ENCODE measurements around the gene EFNA3. TPM values are rescaled to one million over a fixed set of nuclear protein-coding genes. Genes with fewer than 3 reads are reported as not detected.

Gene EFNA3
- total and polyA plus RNA-seq, 2 of the 4 experiments (the other 2 are of a cell fraction), result 0.72 to 1.6 TPM

DNA sequence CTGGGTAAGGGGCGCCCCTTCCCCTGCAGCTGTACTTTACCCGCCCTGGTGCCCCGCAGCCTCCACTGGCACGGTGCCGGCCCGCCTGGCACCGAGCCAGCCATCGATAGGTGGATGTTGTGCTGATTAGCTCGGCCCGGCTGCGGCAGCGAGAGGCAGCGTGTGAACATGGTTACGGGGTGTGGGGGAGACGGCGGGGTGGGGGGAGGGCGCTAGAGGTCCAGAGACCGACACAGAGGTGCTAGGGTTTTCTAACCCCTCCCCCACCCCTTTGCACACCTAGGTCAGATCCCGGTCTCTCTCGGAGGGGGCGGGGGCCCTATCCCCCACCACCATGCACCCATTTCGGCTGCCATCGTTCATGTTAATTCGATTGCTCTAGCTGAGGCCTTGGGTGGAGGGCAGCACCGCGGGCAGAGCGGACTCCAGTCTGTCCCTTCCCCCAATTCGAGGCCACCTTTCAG is 8.4 kb upstream of the EFNA3 start:
- Histone ChIP-seq H3K4me3 (ENCODE audit: insufficient read depth, low read depth, low read length) (no peak overlapping the region), H3K56ac (ENCODE audit: extremely low read depth, insufficient read depth, low read length) (no peak overlapping the region), H3K27ac (ENCODE audit: insufficient read depth, low read length) (no peak overlapping the region), H2BK15ac (ENCODE audit: low read depth, low read length) (no peak overlapping the region), H3K9ac (ENCODE audit: low read depth, low read length) (no peak overlapping the region), H2BK5ac (ENCODE audit: low read depth, low read length, poor library complexity, severe bottlenecking) (no peak overlapping the region), H3K14ac (replicated peaks; ENCODE audit: low read depth, low read length) (no peak overlapping the region), H3K23ac (ENCODE audit: low read depth, low read length) (no peak overlapping the region), H3K36me3 (ENCODE audit: control insufficient read depth, insufficient read depth, low read length) (peaks cover 21% of the 10 kb centered on the region; the same call in 1 of the 2 replicates), H3K9me1 (ENCODE audit: insufficient read depth, low read length) (peaks cover 8% of the 10 kb centered on the region; the same call in 1 of the 2 replicates), H4K20me1 (ENCODE audit: insufficient read depth, low read length) (peaks cover 4% of the 10 kb centered on the region; the same call in 1 of the 2 replicates), H4K8ac (ENCODE audit: low read depth in 2 of 2, low read length in 2 of 2) (peak overlapping the region in 1 of 2 experiments; percentile 69; a peak in 1 of 4 replicates), H3K9me3 (ENCODE audit: control insufficient read depth, insufficient read depth, low read length) (no peaks in the 10 kb centered on the region), H3K18ac (ENCODE audit: low read depth, low read length) (no peak overlapping the region), H4K5ac (ENCODE audit: low read depth, low read length) (no peak overlapping the region), H2AK9ac (replicated peaks; ENCODE audit: low read depth, low read length, poor library complexity) (peak overlapping the region; percentile 89), H3K27me3 (ENCODE audit: control insufficient read depth, insufficient read depth, low read length) (peaks cover 14% of the 10 kb centered on the region), H3K79me1 (ENCODE audit: low read depth in 1 of 2, low read length in 2 of 2) (peaks cover 0 to 5% of the 10 kb centered on the region in 2 experiments; a peak in 2 of 4 replicates), H3K4me1 (ENCODE audit: control insufficient read depth, insufficient read depth, low read length) (peaks cover 5% of the 10 kb centered on the region; the same call in 1 of the 2 replicates), H2AFZ (replicated peaks; ENCODE audit: low read length, poor library complexity) (peak overlapping the region; percentile 89), H2AK5ac (ENCODE audit: low read depth, low read length) (no peak overlapping the region), H3K4me2 (ENCODE audit: low read depth, low read length) (no peak overlapping the region), H2BK120ac (ENCODE audit: low read depth, low read length) (no peak overlapping the region), H3K4ac (ENCODE audit: low read depth, low read length) (no peak overlapping the region), H4K91ac (ENCODE audit: insufficient read depth, low read depth, low read length) (no peak overlapping the region), H2BK20ac (ENCODE audit: low read depth, low read length) (no peak overlapping the region)
- intact Hi-C loops (cut with micrococcal nuclease), result no loop called here
- BruUV-seq (replicated peaks), result no TSS peak
- in situ Hi-C loops (cut with MboI; ENCODE audit: low sequenced_read_pairs), result no loop called here
- dilution Hi-C loops (cut with HindIII; ENCODE audit: low sequenced_read_pairs, unreplicated experiment), result no loop called here
- ATAC-seq (ENCODE audit: low read depth) (no peak), DNase-seq (no peak)
- POLR2A ChIA-PET (ENCODE audit: unreplicated experiment), result no interaction called here
- WGBS, 2 experiments (ENCODE audit: extremely low coverage in 2 of 2, insufficient read length in 1 of 2), result no CpG with 5 or more reads among the region's 28 CpGs
- no peak for TF ChIP-seq MXI1 (IDR thresholded peaks at IDR 0.05; ENCODE audit: borderline replicate concordance, low read depth, low read length)
- TF ChIP-seq, protein P1, sequence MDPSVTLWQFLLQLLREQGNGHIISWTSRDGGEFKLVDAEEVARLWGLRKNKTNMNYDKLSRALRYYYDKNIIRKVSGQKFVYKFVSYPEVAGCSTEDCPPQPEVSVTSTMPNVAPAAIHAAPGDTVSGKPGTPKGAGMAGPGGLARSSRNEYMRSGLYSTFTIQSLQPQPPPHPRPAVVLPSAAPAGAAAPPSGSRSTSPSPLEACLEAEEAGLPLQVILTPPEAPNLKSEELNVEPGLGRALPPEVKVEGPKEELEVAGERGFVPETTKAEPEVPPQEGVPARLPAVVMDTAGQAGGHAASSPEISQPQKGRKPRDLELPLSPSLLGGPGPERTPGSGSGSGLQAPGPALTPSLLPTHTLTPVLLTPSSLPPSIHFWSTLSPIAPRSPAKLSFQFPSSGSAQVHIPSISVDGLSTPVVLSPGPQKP (IDR thresholded peaks at IDR 0.05; ENCODE audit: borderline replicate concordance, low read depth, low read length), result no peak
- no peak for TF ChIP-seq CHD1 (IDR thresholded peaks at IDR 0.05; ENCODE audit: low read depth, low read length)
- TF ChIP-seq POLR2A (IDR thresholded peaks at IDR 0.05; ENCODE audit: low read depth, low read length), result no peak
- no peak for TF ChIP-seq CEBPB (IDR thresholded peaks at IDR 0.05; ENCODE audit: low read depth, low read length)
- no peak for TF ChIP-seq RCOR1 (IDR thresholded peaks at IDR 0.05; ENCODE audit: insufficient replicate concordance, low read length)
- TF ChIP-seq, protein P2, sequence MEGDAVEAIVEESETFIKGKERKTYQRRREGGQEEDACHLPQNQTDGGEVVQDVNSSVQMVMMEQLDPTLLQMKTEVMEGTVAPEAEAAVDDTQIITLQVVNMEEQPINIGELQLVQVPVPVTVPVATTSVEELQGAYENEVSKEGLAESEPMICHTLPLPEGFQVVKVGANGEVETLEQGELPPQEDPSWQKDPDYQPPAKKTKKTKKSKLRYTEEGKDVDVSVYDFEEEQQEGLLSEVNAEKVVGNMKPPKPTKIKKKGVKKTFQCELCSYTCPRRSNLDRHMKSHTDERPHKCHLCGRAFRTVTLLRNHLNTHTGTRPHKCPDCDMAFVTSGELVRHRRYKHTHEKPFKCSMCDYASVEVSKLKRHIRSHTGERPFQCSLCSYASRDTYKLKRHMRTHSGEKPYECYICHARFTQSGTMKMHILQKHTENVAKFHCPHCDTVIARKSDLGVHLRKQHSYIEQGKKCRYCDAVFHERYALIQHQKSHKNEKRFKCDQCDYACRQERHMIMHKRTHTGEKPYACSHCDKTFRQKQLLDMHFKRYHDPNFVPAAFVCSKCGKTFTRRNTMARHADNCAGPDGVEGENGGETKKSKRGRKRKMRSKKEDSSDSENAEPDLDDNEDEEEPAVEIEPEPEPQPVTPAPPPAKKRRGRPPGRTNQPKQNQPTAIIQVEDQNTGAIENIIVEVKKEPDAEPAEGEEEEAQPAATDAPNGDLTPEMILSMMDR (conservative IDR thresholded peaks at IDR 0.05; ENCODE audit: low read depth, low read length), result no peak
- TF ChIP-seq MAZ (IDR thresholded peaks at IDR 0.05; ENCODE audit: borderline replicate concordance, low read depth, low read length), result no peak
- TF ChIP-seq USF2 (IDR thresholded peaks at IDR 0.05; ENCODE audit: low read depth, low read length), result no peak
- no peak for TF ChIP-seq RAD21 (IDR thresholded peaks at IDR 0.05; ENCODE audit: low read length)
- no peak for TF ChIP-seq NFE2L2 (IDR thresholded peaks at IDR 0.05; ENCODE audit: low read depth, low read length)
- no peak for TF ChIP-seq RFX5 (IDR thresholded peaks at IDR 0.05; ENCODE audit: low read depth, low read length)
- TF ChIP-seq SMC3 (IDR thresholded peaks at IDR 0.05; ENCODE audit: low read depth, low read length), result no peak
- TF ChIP-seq BHLHE40 (IDR thresholded peaks at IDR 0.05; ENCODE audit: low read depth, low read length), result no peak
- no peak for TF ChIP-seq FOS (IDR thresholded peaks at IDR 0.05; ENCODE audit: low read depth, low read length)
- no peak for TF ChIP-seq MAFK (IDR thresholded peaks at IDR 0.05; ENCODE audit: low read depth, low read length)
- CTCF ChIA-PET, result interaction anchor here (1.1 to 1.4 kb wide), 3 partner anchors 15 to 25 kb away, joined by 3 to 4 read pairs (median 3); no protein-coding TSS in a partner anchor
